ENCODE measurements around the gene TRABD2B. TPM values are rescaled to one million over a fixed set of nuclear protein-coding genes. Genes with fewer than 3 reads are reported as not detected.

TRABD2B gene
- total and polyA plus RNA-seq, 2 donors (not counting 1 experiment from before 2014, with no cell fraction given) = under 0.01 TPM; not detected in 1

DNA sequence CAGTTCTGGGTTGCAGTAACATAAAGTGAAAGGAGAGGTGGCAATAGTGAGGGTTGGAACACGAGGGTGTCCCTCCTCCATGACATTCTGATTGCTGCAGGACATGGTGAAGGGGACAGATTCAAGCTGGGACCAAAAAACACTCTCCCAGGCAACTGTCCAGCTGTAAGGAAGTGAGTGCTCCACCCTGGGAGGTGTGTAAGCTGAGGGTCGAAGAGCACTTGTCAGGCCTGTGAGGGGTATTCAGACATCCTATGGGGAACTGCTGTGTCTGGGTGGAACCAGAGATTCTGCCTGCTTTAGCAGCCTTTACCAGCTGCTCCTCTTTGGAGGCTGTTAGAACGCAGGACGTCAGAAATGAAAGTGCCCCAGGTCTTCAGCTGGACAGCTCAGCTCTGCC, 212.1 kb downstream of the TRABD2B start:
- H3K9ac ChIP-seq (ENCODE audit: insufficient read depth, low read length) = no peak overlapping the region
- TF ChIP-seq, protein P1, sequence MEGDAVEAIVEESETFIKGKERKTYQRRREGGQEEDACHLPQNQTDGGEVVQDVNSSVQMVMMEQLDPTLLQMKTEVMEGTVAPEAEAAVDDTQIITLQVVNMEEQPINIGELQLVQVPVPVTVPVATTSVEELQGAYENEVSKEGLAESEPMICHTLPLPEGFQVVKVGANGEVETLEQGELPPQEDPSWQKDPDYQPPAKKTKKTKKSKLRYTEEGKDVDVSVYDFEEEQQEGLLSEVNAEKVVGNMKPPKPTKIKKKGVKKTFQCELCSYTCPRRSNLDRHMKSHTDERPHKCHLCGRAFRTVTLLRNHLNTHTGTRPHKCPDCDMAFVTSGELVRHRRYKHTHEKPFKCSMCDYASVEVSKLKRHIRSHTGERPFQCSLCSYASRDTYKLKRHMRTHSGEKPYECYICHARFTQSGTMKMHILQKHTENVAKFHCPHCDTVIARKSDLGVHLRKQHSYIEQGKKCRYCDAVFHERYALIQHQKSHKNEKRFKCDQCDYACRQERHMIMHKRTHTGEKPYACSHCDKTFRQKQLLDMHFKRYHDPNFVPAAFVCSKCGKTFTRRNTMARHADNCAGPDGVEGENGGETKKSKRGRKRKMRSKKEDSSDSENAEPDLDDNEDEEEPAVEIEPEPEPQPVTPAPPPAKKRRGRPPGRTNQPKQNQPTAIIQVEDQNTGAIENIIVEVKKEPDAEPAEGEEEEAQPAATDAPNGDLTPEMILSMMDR (conservative IDR thresholded peaks at IDR 0.05 in 1 of 2, IDR thresholded peaks at IDR 0.05 in 1 of 2; ENCODE audit: low read depth in 1 of 2, low read length in 2 of 2) = no peak
- no peak for TF ChIP-seq EZH2 (IDR thresholded peaks at IDR 0.05; ENCODE audit: low read length, missing control alignments)
- H3K4me3 ChIP-seq (replicated peaks in 1 of 4; ENCODE audit: control extremely low read depth in 1 of 4, insufficient read depth in 1 of 4, low read depth in 3 of 4, low read length in 4 of 4) = no peak overlapping the region
- DNase-seq (ENCODE audit: low read depth in 2 of 2) = no peak
- H3K79me2 ChIP-seq (ENCODE audit: control insufficient read depth, insufficient read depth, low read length) = no peaks in the 10 kb centered on the region
- H2AFZ ChIP-seq (ENCODE audit: low read length) = no peak overlapping the region
- no peaks in the 10 kb centered on the region for H3K4me1 ChIP-seq (ENCODE audit: control insufficient read depth, extremely low read depth, insufficient read depth, low read length)
- H4K20me1 ChIP-seq (ENCODE audit: control insufficient read depth, extremely low read depth, insufficient read depth, low read length) = no peaks in the 10 kb centered on the region
- H3K27me3 ChIP-seq (ENCODE audit: control insufficient read depth, insufficient read depth, low read length) = no peaks in the 10 kb centered on the region
- H3K27ac ChIP-seq (ENCODE audit: insufficient read depth, low read length) = no peak overlapping the region
- H3K9me3 ChIP-seq (ENCODE audit: control insufficient read depth, insufficient read depth, low read depth, low read length) = no peaks in the 10 kb centered on the region
- no peak overlapping the region for H3K4me2 ChIP-seq (ENCODE audit: extremely low read depth, insufficient read depth, low read length)
- no peaks in the 10 kb centered on the region for H3K36me3 ChIP-seq (ENCODE audit: control insufficient read depth, insufficient read depth, low read length)

DNA sequence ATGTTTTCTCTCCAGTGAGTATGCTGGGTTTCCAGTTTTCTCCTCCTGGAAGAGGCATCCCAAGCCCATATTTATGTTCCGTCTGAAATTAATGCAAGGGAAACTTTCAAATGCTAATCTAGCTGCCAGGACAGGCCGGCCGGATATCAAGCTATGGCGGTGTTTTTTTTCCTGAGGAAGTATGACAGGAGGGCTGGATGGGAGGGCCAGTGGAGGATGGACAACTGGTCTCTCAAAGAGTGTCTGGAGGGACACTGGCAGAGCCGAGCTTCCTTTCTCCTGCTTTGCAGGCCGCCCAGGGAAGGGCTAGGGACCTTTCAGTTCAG, 212.7 kb downstream of the TRABD2B start:
- H3K79me2 ChIP-seq (ENCODE audit: control insufficient read depth, insufficient read depth, low read length) = no peaks in the 10 kb centered on the region
- no peak overlapping the region for H3K27ac ChIP-seq (ENCODE audit: insufficient read depth, low read length)
- no peak for TF ChIP-seq EZH2 (IDR thresholded peaks at IDR 0.05; ENCODE audit: low read length, missing control alignments)
- TF ChIP-seq, protein P1 (conservative IDR thresholded peaks at IDR 0.05 in 1 of 2, IDR thresholded peaks at IDR 0.05 in 1 of 2; ENCODE audit: low read depth in 1 of 2, low read length in 2 of 2) = no peak
- no peak overlapping the region for H3K4me3 ChIP-seq (replicated peaks in 1 of 4; ENCODE audit: control extremely low read depth in 1 of 4, insufficient read depth in 1 of 4, low read depth in 3 of 4, low read length in 4 of 4)
- no peaks in the 10 kb centered on the region for H3K36me3 ChIP-seq (ENCODE audit: control insufficient read depth, insufficient read depth, low read length)
- H3K9me3 ChIP-seq (ENCODE audit: control insufficient read depth, insufficient read depth, low read depth, low read length) = no peaks in the 10 kb centered on the region
- H3K4me2 ChIP-seq (ENCODE audit: extremely low read depth, insufficient read depth, low read length) = no peak overlapping the region
- H4K20me1 ChIP-seq (ENCODE audit: control insufficient read depth, extremely low read depth, insufficient read depth, low read length) = no peaks in the 10 kb centered on the region
- DNase-seq (ENCODE audit: low read depth in 2 of 2) = no peak
- H3K9ac ChIP-seq (ENCODE audit: insufficient read depth, low read length) = no peak overlapping the region
- H3K27me3 ChIP-seq (ENCODE audit: control insufficient read depth, insufficient read depth, low read length) = no peaks in the 10 kb centered on the region
- H3K4me1 ChIP-seq (ENCODE audit: control insufficient read depth, extremely low read depth, insufficient read depth, low read length) = no peaks in the 10 kb centered on the region
- H2AFZ ChIP-seq (ENCODE audit: low read length) = no peak overlapping the region

DNA sequence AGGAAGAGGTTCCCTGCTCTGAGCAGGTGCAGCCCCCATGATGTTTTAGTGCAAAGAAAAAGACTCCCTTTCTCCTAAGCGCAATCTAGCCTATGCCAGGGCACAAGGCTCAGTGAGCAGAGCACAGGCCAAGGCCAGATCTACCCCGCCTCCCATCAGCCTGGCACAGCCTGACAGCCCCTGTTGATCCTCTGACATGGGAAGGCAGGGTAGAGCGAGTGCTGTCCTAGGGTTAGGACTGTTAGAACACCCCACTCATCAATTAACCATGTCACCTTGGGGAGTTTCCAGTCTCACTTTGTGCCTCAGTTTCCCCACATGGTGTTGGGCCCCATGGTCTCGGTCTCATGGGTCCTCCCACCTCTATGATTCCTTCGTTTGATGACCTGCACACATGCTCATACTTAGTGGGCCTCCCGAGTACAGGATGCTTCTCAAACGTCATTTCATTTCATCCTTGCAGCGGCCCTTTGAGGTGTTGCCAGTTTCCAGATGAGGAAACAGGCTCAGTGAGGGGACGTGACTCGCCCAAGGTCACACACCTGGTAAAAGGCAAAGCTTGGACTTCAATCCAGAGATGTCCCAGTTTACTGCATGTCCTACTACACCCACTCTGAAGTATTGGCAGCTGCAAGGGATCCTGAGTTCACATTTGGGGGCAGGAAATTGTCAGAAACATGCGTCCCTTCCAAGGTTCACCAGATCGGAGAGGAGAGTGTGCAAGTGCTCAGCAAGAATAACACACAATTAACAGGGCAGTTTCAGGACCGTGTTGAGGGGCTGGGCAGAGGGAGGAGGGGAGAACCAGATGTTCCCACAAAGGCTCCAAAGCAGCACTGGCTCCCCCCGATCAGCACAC, 213.3 kb downstream of the TRABD2B start:
- H3K4me1 ChIP-seq (ENCODE audit: control insufficient read depth, extremely low read depth, insufficient read depth, low read length) = no peaks in the 10 kb centered on the region
- no peaks in the 10 kb centered on the region for H3K79me2 ChIP-seq (ENCODE audit: control insufficient read depth, insufficient read depth, low read length)
- no peaks in the 10 kb centered on the region for H4K20me1 ChIP-seq (ENCODE audit: control insufficient read depth, extremely low read depth, insufficient read depth, low read length)
- no peaks in the 10 kb centered on the region for H3K27me3 ChIP-seq (ENCODE audit: control insufficient read depth, insufficient read depth, low read length)
- TF ChIP-seq EZH2 (IDR thresholded peaks at IDR 0.05; ENCODE audit: low read length, missing control alignments) = no peak
- TF ChIP-seq, protein P1 (conservative IDR thresholded peaks at IDR 0.05 in 1 of 2, IDR thresholded peaks at IDR 0.05 in 1 of 2; ENCODE audit: low read depth in 1 of 2, low read length in 2 of 2) = no peak
- no peaks in the 10 kb centered on the region for H3K9me3 ChIP-seq (ENCODE audit: control insufficient read depth, insufficient read depth, low read depth, low read length)
- H3K27ac ChIP-seq (ENCODE audit: insufficient read depth, low read length) = no peak overlapping the region
- H2AFZ ChIP-seq (ENCODE audit: low read length) = no peak overlapping the region
- H3K36me3 ChIP-seq (ENCODE audit: control insufficient read depth, insufficient read depth, low read length) = no peaks in the 10 kb centered on the region
- no peak overlapping the region for H3K4me3 ChIP-seq (replicated peaks in 1 of 4; ENCODE audit: control extremely low read depth in 1 of 4, insufficient read depth in 1 of 4, low read depth in 3 of 4, low read length in 4 of 4)
- H3K4me2 ChIP-seq (ENCODE audit: extremely low read depth, insufficient read depth, low read length) = no peak overlapping the region
- H3K9ac ChIP-seq (ENCODE audit: insufficient read depth, low read length) = no peak overlapping the region
- DNase-seq (ENCODE audit: low read depth in 2 of 2) = no peak
